GM23338 (cell line): ENCODE data around the gene COBLL1. TPM values are rescaled to one million over a fixed set of nuclear protein-coding genes. Genes with fewer than 3 reads are reported as not detected.

Experiments used
- ATAC-seq: fragments of 200-7000 bp; cut with Tn5 transposase; 3 replicates; pipeline ENCODE4 v1.9.1; 2020
- DNase-seq: peaks from one replicate; pipeline ENCODE4 v3.0.0-alpha.2; 2015; ENCODE audit warnings: low spot score
- H2AFZ ChIP-seq: fragments of 200-600 bp; sonication (generic); 2 replicates; pipeline ENCODE4 v1.8.0; 2016; ENCODE audit warnings: antibody characterized with exemption, mild to moderate bottlenecking, moderate library complexity
- H3F3A ChIP-seq: fragments of 200-600 bp; sonication (generic); replicated peaks from 2 replicates; pipeline ENCODE4 v1.8.0; 2017; ENCODE audit warnings: antibody characterized with exemption, mixed run types, low read depth
- H3K27ac ChIP-seq: fragments of 200-600 bp; sonication (generic); 2 replicates; pipeline ENCODE4 v1.6.1; 2016; ENCODE audit warnings: low read depth
- H3K27me3 ChIP-seq: fragments of 200-600 bp; sonication (generic); 2 replicates; pipeline ENCODE4 v1.8.0; 2016; ENCODE audit warnings: mild to moderate bottlenecking, mixed run types, moderate library complexity; ENCODE audit not compliant: insufficient read depth
- H3K36me3 ChIP-seq: fragments of 200-600 bp; sonication (generic); 2 replicates; pipeline ENCODE4 v1.8.0; 2016; ENCODE audit warnings: mild to moderate bottlenecking; ENCODE audit not compliant: insufficient read depth
- H3K4me1 ChIP-seq: fragments of 200-600 bp; sonication (generic); 2 replicates; pipeline ENCODE4 v1.8.0; 2016; ENCODE audit warnings: mild to moderate bottlenecking, moderate library complexity; ENCODE audit not compliant: insufficient read depth
- H3K4me2 ChIP-seq: fragments of 200-600 bp; sonication (generic); 2 replicates; pipeline ENCODE4 v1.7.1; 2017; ENCODE audit warnings: mixed run types
- H3K4me3 ChIP-seq: fragments of 200-600 bp; sonication (generic); 2 replicates; pipeline ENCODE4 v1.6.1; 2016; ENCODE audit warnings: mixed run types
- H3K79me2 ChIP-seq: fragments of 200-600 bp; sonication (generic); replicated peaks from 2 replicates; pipeline ENCODE4 v1.8.0; 2017; ENCODE audit warnings: mild to moderate bottlenecking; ENCODE audit not compliant: insufficient read depth
- H3K9me2 ChIP-seq: fragments of 200-600 bp; sonication (generic); 2 replicates; pipeline ENCODE4 v1.8.0; 2017; ENCODE audit not compliant: insufficient read depth
- H4K20me1 ChIP-seq: fragments of 200-600 bp; sonication (generic); replicated peaks from 2 replicates; pipeline ENCODE4 v1.8.0; 2017; ENCODE audit warnings: mild to moderate bottlenecking; ENCODE audit not compliant: insufficient read depth
- H3K27ac Mint-ChIP-seq: 2 replicates; pipeline ENCODE4 v1.8.0; 2020; ENCODE audit warnings: inconsistent platforms, mild to moderate bottlenecking, moderate library complexity, mixed read lengths
- H3K27me3 Mint-ChIP-seq: 3 replicates; pipeline ENCODE4 v1.8.0; 2022; ENCODE audit warnings: low read depth, mild to moderate bottlenecking, moderate library complexity, mixed read lengths, inconsistent platforms; ENCODE audit not compliant: insufficient read depth, poor library complexity
- H3K36me3 Mint-ChIP-seq: 3 replicates; pipeline ENCODE4 v1.8.0; 2021; ENCODE audit warnings: low read depth, mild to moderate bottlenecking, inconsistent platforms, moderate library complexity, mixed read lengths
- H3K4me1 Mint-ChIP-seq: 3 replicates; pipeline ENCODE4 v1.8.0; 2020; ENCODE audit warnings: mild to moderate bottlenecking, inconsistent platforms, mixed read lengths
- H3K4me3 Mint-ChIP-seq: 3 replicates; pipeline ENCODE4 v1.8.0; 2021; ENCODE audit warnings: moderate library complexity, mild to moderate bottlenecking, inconsistent platforms, mixed read lengths
- H3K9me3 Mint-ChIP-seq: 3 replicates; pipeline ENCODE4 v1.8.0; 2020; ENCODE audit warnings: moderate library complexity, mild to moderate bottlenecking, inconsistent platforms, mixed read lengths
- NANOG ChIP-seq: IDR thresholded peaks from 2 replicates; pipeline ENCODE4 v1.6.1; 2016; ENCODE audit warnings: antibody characterized with exemption, borderline replicate concordance
- POLR2AphosphoS5 ChIP-seq: IDR thresholded peaks from 2 replicates; pipeline ENCODE4 v1.6.1; 2016; ENCODE audit warnings: antibody characterized with exemption, low read depth
- ZNF114 ChIP-seq: fragments of 250-450 bp; sonication (Bioruptor Pico); IDR thresholded peaks from 2 replicates; pipeline ENCODE4 v1.5.0; 2020; ENCODE audit warnings: mild to moderate bottlenecking, moderate library complexity
- ZNF331 ChIP-seq: fragments of 250-450 bp; sonication (Bioruptor Pico); IDR thresholded peaks from 2 replicates; pipeline ENCODE4 v1.5.0; 2020; ENCODE audit warnings: low read depth, mild to moderate bottlenecking, moderate library complexity
- polyA plus RNA-seq: library from polyadenylated mRNA; unstranded; fragments of >200 nt; fragmentation: Nextera tagmentation; extraction: Ambion mirVana; gene quantifications from 2 replicates; pipeline ENCODE4 v1.2.1, GENCODE V29; 2016
- total RNA-seq: library from RNA; depleted of rRNA; stranded (reverse); fragments of >200 nt; shearing (Covaris generic); gene quantifications from 2 replicates; pipeline ENCODE4 v1.2.3, GENCODE V29; 2014
- TF ChIP-seq, protein P1 (sequence below): IDR thresholded peaks from one replicate; pipeline ENCODE4 v1.6.1; 2018; ENCODE audit warnings: antibody characterized with exemption; ENCODE audit not compliant: unreplicated experiment
- TF ChIP-seq, protein P2 (sequence below): fragments of 250-450 bp; sonication (Bioruptor Pico); IDR thresholded peaks from 2 replicates; pipeline ENCODE4 v1.5.0; 2020; ENCODE audit warnings: mild to moderate bottlenecking, moderate library complexity

COBLL1 gene
- total and polyA plus RNA-seq, 2 experiments from 2014 or later = 2.9 to 7.4 TPM

DNA sequence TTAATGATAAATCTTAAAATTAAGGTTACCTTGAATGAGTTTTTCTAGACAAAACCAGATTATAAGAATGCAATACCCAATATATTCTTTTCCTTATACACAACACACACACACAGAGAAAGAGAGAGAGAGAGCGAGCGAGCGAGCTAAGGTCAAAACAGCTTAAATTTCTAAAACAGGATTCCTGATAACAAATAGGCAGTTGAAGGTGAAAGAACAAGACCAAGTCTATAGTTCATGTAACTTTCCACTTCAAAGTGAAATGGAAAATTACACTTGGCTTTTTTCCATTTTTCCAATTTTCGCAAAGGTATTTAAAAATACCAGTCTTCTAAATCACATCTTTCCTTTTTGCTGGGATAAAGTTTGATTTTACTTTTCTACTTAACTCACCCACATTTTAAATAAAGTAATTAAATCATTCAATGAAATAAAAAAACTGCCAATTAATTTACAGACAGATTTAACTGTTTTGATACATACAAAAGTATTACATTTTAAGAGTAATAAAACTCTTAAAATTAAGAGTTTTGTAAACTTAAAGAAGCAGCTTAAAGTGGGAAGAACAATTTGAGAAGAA lies 98.8 kb downstream of the COBLL1 start:
- Mint-ChIP-seq H3K27me3 (no peaks in the 10 kb centered on the region), H3K27ac (no peak overlapping the region), H3K36me3 (no peaks in the 10 kb centered on the region), H3K9me3 (no peaks in the 10 kb centered on the region), H3K4me3 (no peak overlapping the region), H3K4me1 (peaks cover 6% of the 10 kb centered on the region; the same call in 2 of the 3 replicates)
- Histone ChIP-seq H3K4me1 (no peaks in the 10 kb centered on the region; the same call in 1 of the 2 replicates), H3K36me3 (no peaks in the 10 kb centered on the region), H3K79me2 (no peaks in the 10 kb centered on the region), H2AFZ (no peak overlapping the region), H3F3A (no peaks in the 10 kb centered on the region), H3K4me3 (no peak overlapping the region), H3K4me2 (no peak overlapping the region), H4K20me1 (no peaks in the 10 kb centered on the region), H3K27ac (no peak overlapping the region), H3K27me3 (no peaks in the 10 kb centered on the region), H3K9me2 (no peaks in the 10 kb centered on the region)
- TF ChIP-seq ZNF331 = no peak
- TF ChIP-seq ZNF114 (CRISPR knock-in tag) = no peak
- TF ChIP-seq, protein P1, sequence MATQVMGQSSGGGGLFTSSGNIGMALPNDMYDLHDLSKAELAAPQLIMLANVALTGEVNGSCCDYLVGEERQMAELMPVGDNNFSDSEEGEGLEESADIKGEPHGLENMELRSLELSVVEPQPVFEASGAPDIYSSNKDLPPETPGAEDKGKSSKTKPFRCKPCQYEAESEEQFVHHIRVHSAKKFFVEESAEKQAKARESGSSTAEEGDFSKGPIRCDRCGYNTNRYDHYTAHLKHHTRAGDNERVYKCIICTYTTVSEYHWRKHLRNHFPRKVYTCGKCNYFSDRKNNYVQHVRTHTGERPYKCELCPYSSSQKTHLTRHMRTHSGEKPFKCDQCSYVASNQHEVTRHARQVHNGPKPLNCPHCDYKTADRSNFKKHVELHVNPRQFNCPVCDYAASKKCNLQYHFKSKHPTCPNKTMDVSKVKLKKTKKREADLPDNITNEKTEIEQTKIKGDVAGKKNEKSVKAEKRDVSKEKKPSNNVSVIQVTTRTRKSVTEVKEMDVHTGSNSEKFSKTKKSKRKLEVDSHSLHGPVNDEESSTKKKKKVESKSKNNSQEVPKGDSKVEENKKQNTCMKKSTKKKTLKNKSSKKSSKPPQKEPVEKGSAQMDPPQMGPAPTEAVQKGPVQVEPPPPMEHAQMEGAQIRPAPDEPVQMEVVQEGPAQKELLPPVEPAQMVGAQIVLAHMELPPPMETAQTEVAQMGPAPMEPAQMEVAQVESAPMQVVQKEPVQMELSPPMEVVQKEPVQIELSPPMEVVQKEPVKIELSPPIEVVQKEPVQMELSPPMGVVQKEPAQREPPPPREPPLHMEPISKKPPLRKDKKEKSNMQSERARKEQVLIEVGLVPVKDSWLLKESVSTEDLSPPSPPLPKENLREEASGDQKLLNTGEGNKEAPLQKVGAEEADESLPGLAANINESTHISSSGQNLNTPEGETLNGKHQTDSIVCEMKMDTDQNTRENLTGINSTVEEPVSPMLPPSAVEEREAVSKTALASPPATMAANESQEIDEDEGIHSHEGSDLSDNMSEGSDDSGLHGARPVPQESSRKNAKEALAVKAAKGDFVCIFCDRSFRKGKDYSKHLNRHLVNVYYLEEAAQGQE = no peak
- TF ChIP-seq NANOG = no peak
- TF ChIP-seq POLR2AphosphoS5 = no peak
- TF ChIP-seq, protein P2, sequence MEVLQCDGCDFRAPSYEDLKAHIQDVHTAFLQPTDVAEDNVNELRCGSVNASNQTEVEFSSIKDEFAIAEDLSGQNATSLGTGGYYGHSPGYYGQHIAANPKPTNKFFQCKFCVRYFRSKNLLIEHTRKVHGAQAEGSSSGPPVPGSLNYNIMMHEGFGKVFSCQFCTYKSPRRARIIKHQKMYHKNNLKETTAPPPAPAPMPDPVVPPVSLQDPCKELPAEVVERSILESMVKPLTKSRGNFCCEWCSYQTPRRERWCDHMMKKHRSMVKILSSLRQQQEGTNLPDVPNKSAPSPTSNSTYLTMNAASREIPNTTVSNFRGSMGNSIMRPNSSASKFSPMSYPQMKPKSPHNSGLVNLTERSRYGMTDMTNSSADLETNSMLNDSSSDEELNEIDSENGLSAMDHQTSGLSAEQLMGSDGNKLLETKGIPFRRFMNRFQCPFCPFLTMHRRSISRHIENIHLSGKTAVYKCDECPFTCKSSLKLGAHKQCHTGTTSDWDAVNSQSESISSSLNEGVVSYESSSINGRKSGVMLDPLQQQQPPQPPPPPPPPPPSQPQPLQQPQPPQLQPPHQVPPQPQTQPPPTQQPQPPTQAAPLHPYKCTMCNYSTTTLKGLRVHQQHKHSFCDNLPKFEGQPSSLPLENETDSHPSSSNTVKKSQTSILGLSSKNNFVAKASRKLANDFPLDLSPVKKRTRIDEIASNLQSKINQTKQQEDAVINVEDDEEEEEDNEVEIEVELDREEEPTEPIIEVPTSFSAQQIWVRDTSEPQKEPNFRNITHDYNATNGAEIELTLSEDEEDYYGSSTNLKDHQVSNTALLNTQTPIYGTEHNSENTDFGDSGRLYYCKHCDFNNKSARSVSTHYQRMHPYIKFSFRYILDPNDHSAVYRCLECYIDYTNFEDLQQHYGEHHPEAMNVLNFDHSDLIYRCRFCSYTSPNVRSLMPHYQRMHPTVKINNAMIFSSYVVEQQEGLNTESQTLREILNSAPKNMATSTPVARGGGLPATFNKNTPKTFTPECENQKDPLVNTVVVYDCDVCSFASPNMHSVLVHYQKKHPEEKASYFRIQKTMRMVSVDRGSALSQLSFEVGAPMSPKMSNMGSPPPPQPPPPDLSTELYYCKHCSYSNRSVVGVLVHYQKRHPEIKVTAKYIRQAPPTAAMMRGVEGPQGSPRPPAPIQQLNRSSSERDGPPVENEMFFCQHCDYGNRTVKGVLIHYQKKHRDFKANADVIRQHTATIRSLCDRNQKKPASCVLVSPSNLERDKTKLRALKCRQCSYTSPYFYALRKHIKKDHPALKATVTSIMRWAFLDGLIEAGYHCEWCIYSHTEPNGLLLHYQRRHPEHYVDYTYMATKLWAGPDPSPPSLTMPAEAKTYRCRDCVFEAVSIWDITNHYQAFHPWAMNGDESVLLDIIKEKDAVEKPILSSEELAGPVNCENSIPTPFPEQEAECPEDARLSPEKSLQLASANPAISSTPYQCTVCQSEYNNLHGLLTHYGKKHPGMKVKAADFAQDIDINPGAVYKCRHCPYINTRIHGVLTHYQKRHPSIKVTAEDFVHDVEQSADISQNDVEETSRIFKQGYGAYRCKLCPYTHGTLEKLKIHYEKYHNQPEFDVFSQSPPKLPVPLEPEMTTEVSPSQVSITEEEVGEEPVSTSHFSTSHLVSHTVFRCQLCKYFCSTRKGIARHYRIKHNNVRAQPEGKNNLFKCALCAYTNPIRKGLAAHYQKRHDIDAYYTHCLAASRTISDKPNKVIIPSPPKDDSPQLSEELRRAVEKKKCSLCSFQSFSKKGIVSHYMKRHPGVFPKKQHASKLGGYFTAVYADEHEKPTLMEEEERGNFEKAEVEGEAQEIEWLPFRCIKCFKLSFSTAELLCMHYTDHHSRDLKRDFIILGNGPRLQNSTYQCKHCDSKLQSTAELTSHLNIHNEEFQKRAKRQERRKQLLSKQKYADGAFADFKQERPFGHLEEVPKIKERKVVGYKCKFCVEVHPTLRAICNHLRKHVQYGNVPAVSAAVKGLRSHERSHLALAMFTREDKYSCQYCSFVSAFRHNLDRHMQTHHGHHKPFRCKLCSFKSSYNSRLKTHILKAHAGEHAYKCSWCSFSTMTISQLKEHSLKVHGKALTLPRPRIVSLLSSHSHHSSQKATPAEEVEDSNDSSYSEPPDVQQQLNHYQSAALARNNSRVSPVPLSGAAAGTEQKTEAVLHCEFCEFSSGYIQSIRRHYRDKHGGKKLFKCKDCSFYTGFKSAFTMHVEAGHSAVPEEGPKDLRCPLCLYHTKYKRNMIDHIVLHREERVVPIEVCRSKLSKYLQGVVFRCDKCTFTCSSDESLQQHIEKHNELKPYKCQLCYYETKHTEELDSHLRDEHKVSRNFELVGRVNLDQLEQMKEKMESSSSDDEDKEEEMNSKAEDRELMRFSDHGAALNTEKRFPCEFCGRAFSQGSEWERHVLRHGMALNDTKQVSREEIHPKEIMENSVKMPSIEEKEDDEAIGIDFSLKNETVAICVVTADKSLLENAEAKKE (CRISPR knock-in tag) = no peak
- no peak for ATAC-seq
- DNase-seq = no peak
